Mononuclear cell (primary cell): ENCODE measurements around the gene ZEB2. TPM values are rescaled to one million over a fixed set of nuclear protein-coding genes. Genes with fewer than 3 reads are reported as not detected.

Experiments used
- H3K27me3 ChIP-seq: 2 replicates; pipeline ENCODE4 v1.6.0; 2011; ENCODE audit warnings: low read length, control low read depth; ENCODE audit not compliant: insufficient read depth
- H3K4me1 ChIP-seq: 2 replicates; pipeline ENCODE4 v1.5.1; 2011; ENCODE audit warnings: mild to moderate bottlenecking, low read length, control low read depth; ENCODE audit not compliant: insufficient read depth
- H3K4me3 ChIP-seq: 2 replicates; pipeline ENCODE4 v1.5.1; 2011; ENCODE audit warnings: mild to moderate bottlenecking, low read length, moderate library complexity
- H3K9me3 ChIP-seq: 2 replicates; pipeline ENCODE4 v1.5.1; 2011; ENCODE audit warnings: low read depth, mild to moderate bottlenecking, control low read depth, low read length
- total RNA-seq: library from RNA; depleted of rRNA; stranded (reverse); fragments of >200 nt; gene quantifications from one replicate; pipeline ENCODE4 v1.2.3, GENCODE V29; 2012

ZEB2 gene
- total RNA-seq, 1 donor = 511 TPM

DNA sequence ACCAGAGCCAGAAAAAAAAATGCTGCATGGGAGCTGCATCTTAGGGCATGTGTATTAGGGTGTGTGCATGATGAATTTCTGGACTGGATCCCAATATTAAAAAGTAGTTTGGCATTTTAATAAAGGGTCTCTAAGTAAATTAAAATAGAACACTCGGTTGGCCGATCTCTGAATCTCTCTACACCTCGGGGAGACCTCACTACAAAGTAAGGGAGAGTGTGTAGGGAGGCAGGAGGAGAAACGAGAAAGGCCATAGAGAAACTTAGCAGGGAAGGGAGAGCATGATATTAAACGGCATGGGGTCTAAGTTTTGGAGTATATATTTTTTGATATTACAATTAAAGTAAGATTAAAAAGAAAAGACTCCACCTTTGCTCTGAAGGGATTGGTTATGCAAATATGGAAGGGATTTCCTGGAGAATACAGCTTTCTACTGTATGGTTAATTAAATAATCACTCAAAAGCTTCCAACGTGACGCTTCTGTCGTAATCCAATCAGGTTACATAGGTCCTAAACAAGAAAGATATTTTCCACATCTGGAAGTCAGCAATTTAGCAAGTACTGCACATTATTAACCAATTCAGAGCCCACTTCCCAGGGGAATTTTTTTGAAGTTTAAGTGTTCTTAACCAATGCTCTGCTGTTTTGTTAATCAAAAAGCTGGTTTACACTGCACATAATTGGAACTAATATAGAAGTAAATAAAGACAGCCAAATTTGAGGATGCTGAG, 1.0 kb upstream of the ZEB2 start:
- Histone ChIP-seq H3K27me3 (peaks cover 28% of the 10 kb centered on the region), H3K4me1 (peaks cover 34% of the 10 kb centered on the region), H3K9me3 (no peaks in the 10 kb centered on the region), H3K4me3 (no peak overlapping the region)

- H3K4me3 ChIP-seq = peak overlapping the region; percentile 85
- H3K27me3 ChIP-seq = peaks cover 28% of the 10 kb centered on the region
- no peaks in the 10 kb centered on the region for H3K9me3 ChIP-seq
- H3K4me1 ChIP-seq = peaks cover 36% of the 10 kb centered on the region
Measured at GRCh38 chr2:144519597-144519933, 354 bp downstream of the ZEB2 start.

DNA sequence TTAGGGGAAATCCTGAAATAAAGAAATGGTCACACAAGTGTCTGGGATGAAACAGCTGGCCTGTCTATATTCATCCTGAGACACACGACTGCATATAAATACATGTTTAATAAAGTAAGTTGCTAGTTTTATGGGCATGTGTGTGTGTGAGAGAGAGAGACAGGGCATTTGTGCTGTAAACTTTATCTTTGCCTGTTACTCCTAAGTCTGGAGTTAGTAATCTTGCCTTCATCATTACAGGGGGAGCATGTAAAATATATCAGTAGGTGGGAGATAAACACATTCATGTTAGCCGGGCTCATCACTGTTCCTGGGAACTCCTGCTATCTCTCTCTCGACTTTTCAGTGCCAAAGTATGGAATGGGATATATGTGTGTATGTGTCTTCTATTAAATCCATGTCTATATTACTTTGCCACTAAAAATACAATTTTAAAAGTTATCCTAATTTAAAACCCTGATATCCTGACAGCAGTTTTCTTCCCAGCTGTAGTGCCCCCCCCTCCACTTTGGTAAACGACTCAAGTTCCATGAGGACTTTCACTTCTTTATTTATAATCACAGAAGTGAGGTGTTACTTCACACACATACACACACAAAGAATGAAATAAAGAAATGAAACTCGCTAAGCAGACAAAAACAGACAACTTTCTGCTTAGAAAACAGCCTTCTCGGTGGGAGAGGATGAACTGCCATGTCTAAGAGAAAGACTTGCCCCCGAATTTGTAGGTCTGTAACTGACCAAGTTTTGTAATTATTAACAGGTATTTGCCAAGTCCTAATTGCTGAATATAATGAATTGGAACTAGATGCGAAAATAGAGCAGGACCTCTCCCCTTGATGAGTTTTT, 947 bp downstream of the ZEB2 start:
- Histone ChIP-seq H3K4me1 (peaks cover 39% of the 10 kb centered on the region), H3K9me3 (no peaks in the 10 kb centered on the region), H3K27me3 (peaks cover 28% of the 10 kb centered on the region), H3K4me3 (peak overlapping the region; percentile 85)

DNA sequence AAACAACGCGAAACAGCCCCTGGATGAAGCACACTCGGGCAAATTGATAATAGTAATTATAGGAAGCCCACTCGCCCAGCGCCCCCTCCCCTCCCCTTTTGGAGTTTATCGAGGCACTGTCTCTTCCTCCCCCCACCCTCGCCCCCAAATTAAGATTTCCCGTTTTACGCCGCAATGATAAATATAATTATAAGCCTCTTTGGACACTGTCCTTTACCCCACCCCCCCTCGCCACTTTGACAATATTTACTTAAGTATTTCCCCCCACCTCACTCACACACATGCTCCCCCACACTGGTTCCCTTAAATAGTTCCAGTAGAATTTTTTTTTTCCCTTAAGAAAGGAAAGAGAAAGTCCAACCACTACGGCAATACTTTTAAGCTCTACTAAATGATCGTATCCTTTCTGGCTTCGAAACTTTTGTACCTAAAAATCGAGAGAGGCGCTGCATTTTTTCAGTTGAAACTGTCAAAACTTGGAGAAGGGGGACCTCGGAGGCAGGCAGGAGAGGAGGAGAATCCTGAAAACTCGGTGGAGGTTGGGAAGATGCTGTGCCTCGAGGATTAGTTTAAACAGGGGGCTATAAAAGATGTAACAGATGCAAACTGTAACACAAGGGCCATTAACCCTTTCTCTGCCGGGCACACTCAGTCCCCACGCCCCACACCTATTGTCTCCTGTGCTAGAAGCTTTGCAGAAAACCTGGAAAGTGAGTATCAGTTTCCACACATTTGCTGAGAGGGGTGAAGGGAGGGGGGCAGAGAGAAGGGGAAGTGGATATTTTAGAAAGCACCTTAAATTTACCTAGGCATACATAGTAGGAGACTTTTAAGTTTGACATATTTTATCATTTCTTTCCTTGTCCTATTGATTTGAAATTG, 1.8 kb downstream of the ZEB2 start:
- peak overlapping the region; percentile 85 for H3K4me3 ChIP-seq
- peaks cover 27% of the 10 kb centered on the region for H3K27me3 ChIP-seq
- H3K4me1 ChIP-seq = peaks cover 41% of the 10 kb centered on the region
- no peaks in the 10 kb centered on the region for H3K9me3 ChIP-seq

DNA sequence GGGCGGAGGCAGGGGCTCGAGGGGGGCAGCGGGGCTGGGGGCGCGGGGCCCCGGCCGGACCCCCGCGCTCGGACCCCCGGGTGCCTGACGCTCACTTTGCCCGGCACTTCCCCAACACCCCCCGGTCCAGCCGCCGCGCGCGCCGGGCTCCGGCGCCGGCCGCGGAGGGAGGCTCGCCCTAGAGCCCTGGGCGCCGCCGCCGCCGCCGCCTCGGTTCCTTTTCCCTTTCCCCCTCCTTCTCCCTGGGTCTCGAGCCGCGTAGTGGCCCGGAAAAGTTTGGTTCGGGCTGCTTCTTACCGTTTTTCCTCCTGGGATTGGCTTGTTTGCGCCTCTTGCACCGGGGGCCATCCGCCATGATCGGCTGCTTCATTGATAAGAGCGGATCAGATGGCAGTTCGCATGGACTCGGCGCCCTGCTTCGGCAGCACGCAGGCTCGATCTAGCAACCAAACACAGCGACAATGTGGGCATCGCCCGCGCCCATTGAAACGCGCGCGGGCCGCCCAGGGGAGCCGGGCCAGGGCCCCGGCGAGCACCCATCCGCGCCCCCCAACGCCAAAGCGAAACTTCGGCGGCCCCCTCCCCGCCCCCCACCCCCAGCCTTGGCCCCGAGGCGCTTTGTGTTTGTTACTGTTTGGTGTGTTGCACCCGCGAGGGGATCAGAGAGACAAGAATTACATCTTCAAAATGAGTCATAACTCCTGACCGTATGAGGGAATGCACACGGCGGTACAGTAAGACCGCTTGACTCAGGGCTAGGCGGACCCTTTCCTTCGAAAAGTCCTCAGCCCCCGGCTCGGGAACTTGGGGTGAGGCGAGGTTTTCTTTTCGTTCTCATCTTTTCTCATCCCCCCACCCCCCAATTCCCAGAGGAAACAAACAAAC, 2.7 kb downstream of the ZEB2 start:
- Histone ChIP-seq H3K9me3 (no peaks in the 10 kb centered on the region), H3K4me3 (peak overlapping the region; percentile 85), H3K27me3 (peaks cover 19% of the 10 kb centered on the region), H3K4me1 (peaks cover 41% of the 10 kb centered on the region)

DNA sequence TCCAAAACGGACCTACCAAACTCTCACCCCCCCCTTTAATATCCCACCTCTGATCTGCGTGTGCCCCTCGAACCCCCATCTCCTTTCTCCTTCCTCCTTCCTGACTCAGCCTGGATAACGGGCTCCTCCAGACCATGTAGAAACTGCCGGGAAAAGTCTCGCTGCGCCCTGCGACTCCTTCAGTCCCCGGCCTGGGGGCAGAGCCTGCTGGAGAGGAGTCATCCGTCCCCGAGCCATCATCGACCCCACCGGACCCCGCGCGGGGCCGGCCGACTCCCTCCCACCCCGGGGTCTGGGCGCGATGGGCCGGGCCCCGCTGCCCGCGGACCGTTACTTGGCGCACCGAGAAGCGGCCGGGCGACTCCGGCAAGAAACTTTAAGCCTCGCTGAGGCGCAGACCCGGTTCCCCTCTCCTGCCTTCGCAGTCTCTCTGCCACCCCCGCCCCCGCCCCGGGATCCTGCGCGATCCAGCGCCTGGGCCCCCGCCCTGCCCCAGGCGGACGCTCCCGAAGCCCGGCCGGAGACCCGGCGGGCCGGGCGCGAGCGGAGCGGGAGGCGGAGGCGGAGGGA, 3.4 kb downstream of the ZEB2 start:
- H3K4me3 ChIP-seq = peak overlapping the region; percentile 85
- peaks cover 44% of the 10 kb centered on the region for H3K4me1 ChIP-seq
- peaks cover 18% of the 10 kb centered on the region for H3K27me3 ChIP-seq
- no peaks in the 10 kb centered on the region for H3K9me3 ChIP-seq

- H3K4me1 ChIP-seq = peaks cover 44% of the 10 kb centered on the region
- H3K27me3 ChIP-seq = peaks cover 12% of the 10 kb centered on the region
- peak overlapping the region; percentile 85 for H3K4me3 ChIP-seq
- H3K9me3 ChIP-seq = no peaks in the 10 kb centered on the region
Measured at GRCh38 chr2:144515696-144516410, 4.1 kb downstream of the ZEB2 start.

DNA sequence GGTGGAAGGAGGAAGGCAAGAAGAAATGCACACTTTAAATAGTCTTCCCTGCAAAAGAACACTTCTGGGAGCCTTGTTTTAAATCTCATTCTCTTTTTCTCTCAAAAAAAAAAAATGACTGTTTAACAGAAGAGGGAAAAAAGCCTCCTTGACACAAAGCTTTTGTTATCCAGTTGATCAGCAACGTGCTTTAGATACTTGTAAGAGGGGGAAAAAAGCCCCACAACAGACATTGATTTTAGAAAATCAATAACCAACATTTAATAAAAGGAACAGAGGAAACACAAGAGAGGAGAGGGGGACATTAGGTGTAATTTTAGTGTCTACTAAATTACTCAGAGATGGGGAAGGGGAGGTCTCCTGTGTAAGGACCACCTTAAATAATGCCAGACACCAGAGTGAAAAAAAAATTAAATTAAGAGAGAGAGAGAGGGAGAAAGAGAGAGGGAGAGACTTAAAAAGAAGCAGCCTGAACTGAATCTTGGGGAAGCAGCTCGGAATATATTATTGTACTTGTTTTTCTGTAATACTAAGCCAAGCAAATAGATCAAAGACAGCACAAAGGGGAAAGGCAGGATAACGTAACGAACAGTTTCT, 4.7 kb downstream of the ZEB2 start:
- H3K4me1 ChIP-seq = peaks cover 47% of the 10 kb centered on the region
- H3K4me3 ChIP-seq = peak overlapping the region; percentile 85
- H3K9me3 ChIP-seq = no peaks in the 10 kb centered on the region
- H3K27me3 ChIP-seq = peaks cover 7% of the 10 kb centered on the region

GRCh38 chr2:144514616-144515091, 5.3 kb downstream of the ZEB2 start:
- Histone ChIP-seq H3K4me1 (peaks cover 52% of the 10 kb centered on the region), H3K4me3 (peak overlapping the region; percentile 85), H3K9me3 (no peaks in the 10 kb centered on the region), H3K27me3 (peaks cover 6% of the 10 kb centered on the region)

GRCh38 chr2:144513388-144514101, 6.4 kb downstream of the ZEB2 start:
- Histone ChIP-seq H3K4me1 (peaks cover 63% of the 10 kb centered on the region), H3K9me3 (no peaks in the 10 kb centered on the region), H3K27me3 (no peaks in the 10 kb centered on the region), H3K4me3 (peak overlapping the region; percentile 85)

- Histone ChIP-seq H3K27me3 (no peaks in the 10 kb centered on the region), H3K4me3 (peak overlapping the region; percentile 85), H3K9me3 (no peaks in the 10 kb centered on the region), H3K4me1 (peaks cover 69% of the 10 kb centered on the region)
Measured at GRCh38 chr2:144512891-144513351, 7.0 kb downstream of the ZEB2 start.

GRCh38 chr2:144512470-144512869, 7.4 kb downstream of the ZEB2 start:
- Histone ChIP-seq H3K4me1 (peaks cover 74% of the 10 kb centered on the region), H3K9me3 (no peaks in the 10 kb centered on the region), H3K27me3 (no peaks in the 10 kb centered on the region), H3K4me3 (peak overlapping the region; percentile 85)
